Stimulated activated CD8-positive, alpha-beta memory T cell treated with anti-CD3 and anti-CD28 coated beads, Interleukin-15, amount 100 ng/mL, for 24 hours (primary cell): ENCODE results near the gene FAM169A.
"Not testable (repeated sequence)": the region's sequence is repeated elsewhere in the genome, so short reads cannot be mapped to it uniquely, and the experiment has no call there.

Experiments
- DNase-seq: peaks from one replicate; pipeline ENCODE4 v3.0.0-alpha.2; 2020; ENCODE audit warnings: low read depth

The FAM169A gene

DNA sequence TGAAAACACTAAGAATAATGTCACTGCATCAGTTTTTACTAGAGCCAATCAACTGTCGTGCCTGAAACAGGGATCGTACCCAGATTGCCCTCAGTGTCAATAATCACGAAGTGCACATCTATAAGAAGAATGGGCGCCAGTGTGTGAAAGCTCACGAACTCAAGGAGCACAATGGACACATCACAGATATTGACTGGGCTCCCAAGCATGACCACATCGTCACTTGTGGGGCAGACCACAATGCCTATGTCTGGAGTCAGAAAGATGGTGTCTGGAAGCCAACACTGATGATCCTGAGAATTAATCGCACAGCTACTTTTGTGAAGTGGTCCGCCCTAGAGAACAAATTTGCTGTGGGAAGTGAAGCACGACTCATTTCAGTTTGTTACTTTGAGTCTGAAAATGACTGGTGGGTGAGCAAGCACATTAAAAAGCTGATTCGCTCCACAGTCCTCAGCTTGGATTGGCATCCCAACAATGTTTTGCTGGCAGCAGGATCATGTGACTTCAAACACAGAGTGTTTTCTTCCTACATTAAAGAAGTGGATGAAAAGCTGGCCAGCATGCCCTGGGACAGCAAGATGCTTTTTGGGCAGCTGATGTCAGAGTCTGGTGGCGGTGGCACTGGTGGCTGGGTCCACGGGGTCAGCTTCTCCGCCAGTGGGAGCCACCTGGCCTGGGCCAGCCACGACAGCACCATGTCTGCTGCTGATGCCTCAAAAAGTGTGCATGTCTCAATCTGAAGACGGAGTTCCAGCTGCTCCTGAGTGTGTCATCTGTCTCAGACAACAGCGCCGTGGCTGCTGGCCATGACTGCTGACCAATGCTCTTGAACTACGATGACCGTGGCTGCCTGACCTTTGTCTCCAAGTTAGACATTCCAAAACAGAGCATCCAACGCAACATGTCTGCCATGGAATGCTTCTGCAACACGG is 66.9 kb downstream of the FAM169A start:
- DNase-seq = no peak

GRCh38 chr5:74791669-74792068 is 74.5 kb downstream of the FAM169A start:
- DNase-seq = not testable (repeated sequence)

- no peak for DNase-seq
Measured at GRCh38 chr5:74787424-74787823, 78.8 kb downstream of the FAM169A start.

DNA sequence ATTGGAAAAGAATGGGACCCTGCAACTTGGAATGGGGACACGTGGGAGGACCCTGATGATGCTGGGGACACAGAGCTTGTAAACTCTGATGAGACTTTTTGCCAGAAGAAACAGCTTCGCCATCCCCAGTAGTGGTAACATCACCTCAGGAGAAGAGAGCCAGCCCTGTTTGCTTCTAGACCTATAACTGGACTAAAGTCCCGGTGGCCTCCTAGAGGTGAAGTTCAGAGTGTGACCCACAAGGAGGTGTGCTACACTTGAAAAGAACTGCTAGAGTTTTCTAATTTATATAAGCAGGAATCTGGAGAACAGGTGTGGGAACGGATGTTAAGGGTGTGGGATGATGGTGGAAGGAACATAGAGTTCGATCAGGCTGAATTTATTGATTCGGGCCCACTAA is 79.3 kb downstream of the FAM169A start:
- DNase-seq = no peak

DNA sequence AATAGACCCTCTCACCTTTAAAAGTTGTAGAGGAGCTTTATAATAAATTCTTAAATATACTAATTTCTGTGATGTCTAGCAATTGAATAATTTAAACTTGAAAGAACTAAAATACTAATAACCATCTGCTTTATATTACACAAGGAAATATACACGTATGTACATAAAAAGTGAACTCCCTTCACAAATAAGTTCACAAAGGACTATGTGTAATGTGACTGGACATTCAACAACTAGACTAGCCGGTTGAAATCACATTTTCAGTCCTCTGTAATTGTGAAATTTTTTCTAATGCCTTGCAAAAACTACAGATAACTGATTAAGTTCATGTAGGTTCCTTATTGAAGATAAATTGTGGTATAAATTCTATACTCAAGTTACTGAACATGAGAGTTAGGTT is 87.6 kb downstream of the FAM169A start:
- DNase-seq = no peak

DNA sequence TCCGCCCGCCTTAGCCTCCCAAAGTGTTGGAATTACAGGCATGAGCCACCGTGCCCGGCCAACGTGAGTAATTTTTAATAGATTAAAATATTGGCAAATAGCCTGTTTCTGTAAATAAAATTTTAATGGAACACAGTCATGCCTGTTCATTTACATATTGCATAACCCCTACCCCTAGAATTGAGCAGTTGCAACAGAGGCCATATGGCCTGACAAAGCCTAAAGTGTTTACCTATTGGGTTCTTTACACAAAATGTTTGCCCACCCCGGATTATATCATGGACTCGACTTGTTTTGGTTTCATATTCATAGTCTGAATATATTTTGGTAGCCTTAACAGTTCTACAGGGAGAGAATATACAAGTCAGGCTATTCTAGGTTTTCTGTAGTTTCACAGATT is 93.8 kb downstream of the FAM169A start:
- DNase-seq = no peak

DNA sequence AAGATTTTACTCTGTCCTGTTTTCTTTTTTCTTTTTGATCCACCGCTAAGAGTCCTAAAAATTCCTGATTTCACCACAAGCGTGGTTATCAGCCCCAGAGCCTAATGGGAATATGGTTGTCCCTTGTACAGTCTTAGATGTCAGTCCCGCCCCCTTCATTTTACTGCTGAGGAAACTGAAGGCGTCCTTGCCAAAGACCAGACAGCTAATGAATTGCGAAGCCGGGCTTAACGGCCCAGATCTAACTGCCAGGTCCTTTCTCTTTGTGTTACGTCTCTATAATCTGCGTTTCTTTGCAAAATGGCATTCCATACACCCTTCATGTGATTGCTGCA is 98.6 kb downstream of the FAM169A start:
- DNase-seq = no peak

DNA sequence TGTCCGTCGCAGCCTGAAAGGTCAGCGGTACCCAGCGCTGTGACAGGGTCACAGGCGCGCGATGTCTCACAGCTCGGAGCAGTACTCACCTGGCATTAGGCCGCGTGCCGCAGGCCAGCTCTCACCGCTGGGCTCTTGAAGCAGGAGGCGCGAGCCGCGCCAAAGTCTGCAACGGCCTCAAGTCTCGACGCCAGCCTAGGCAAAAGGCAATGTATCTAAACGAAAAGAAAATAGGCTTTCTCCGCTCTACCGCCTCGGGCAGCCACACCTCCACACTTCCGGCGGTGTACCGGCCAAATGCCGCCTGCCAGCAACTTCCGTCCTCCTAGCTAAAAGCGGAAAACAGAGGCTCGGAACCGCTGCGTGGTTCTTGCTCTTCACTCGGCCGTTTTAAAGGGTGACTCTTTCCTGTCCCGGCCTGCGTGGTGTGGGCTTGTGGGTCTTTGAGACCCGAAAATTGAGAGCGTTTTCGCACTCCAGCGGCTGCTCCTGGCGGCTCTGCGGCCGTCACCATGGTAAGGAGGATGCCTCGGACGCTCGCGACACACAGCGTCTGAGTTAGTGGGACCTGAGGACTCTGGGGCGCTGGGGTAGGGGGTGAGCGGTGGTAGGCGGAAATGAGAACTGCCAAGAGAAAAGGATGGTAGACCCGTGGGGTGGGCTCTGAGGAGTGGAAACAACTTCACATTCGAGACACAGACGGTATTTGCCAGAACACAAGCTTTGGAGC is 99.2 kb downstream of the FAM169A start, which contains the start of the genes GFM2 and NSA2:
GFM2 (minus strand) TSS at position 269 of the 730 bp plus-strand sequence. CDS start 3,375 bp downstream, outside the sequence.
NSA2 (plus strand) TSS at position 401 of the 730 bp plus-strand sequence; CDS start at position 513, 112 bp downstream.
- DNase-seq = peak; percentile 82

- no peak for DNase-seq
Measured at GRCh38 chr5:74766418-74766848, 99.8 kb downstream of the FAM169A start.

GRCh38 chr5:74765929-74766328 is 100.3 kb downstream of the FAM169A start:
- no peak for DNase-seq

GRCh38 chr5:74765201-74765600 is 101.0 kb downstream of the FAM169A start:
- DNase-seq = no peak

GRCh38 chr5:74763504-74763903 is 102.7 kb downstream of the FAM169A start:
- no peak for DNase-seq

DNA sequence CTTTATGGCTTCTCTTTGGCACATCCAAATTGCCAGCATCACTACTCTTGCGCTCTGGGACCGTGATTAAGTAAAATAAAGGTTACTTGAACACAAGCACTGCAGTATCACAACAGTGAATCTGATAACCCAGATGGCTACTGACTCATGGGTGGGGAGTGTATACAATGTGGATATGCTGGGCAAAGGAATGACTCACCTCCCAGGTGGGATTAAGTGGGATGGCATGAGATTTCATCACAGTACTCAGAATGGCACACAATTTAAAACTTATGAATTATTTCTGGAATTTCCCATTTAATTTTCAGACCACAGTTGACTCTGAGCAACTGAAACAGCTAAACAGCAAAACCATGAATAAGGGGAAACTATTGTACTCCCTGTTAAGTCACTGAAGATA is 103.6 kb downstream of the FAM169A start:
- DNase-seq = no peak

GRCh38 chr5:74761241-74761640 is 104.9 kb downstream of the FAM169A start:
- DNase-seq = no peak

DNA sequence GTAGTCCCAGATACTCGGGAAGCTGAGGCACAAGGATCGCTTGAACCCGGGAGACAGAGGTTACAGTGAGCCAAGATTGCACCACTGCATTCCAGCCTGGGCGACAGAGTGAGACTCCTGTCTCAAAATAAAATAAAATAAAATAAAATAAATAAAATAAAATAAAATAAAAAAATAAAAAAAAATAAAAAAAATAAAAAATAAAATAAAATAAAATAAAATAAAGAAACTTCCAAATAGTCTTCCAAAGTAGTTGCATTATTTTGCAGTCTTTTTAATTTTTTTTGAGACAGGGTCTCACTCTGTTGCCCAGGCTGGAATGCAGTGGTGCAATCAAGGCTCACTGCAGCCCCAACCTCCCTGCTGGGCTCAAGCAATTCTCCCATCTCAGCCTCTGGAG is 117.4 kb downstream of the FAM169A start:
- DNase-seq = not testable (repeated sequence)

- DNase-seq = no peak
Measured at GRCh38 chr5:74738406-74738805, 127.8 kb downstream of the FAM169A start.

DNA sequence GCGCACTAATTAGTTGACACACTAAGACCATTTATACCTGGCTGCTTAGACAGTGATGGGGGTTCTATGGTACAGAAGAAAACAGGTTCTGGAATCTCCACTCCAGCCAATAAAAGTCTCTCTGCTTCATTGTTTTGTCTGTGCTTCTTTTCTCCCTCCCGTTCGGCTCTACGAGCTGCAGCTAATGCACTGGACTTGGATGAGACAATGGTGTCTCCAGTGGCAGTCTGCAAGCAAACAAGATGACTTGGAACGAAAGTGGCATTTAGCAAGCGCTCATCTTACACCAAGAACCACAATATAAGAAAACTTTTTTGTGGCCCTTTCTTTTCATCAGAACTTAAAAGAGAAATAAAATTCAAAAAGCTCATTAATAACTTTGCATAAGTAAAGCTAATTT is 129.4 kb downstream of the FAM169A start:
- DNase-seq = no peak
